Esophagus muscularis mucosa (tissue), 4 donors: ENCODE data around the gene SH2D7.

ENCODE experiments used
- CTCF ChIP-seq, 3 experiments: fragments of 200-600 bp in 2 of 3; fragments of 450-650 bp in 1 of 3; sonication (generic) in 2 of 3; IDR thresholded peaks; one replicate each; pipeline ENCODE4 v1.5.1; 2017 to 2019; ENCODE audit warnings: antibody characterized with exemption in 3 of 3, mild to moderate bottlenecking in 2 of 3, moderate library complexity in 1 of 3
- EP300 ChIP-seq: sonication (generic); formaldehyde crosslinking; IDR thresholded peaks from one replicate; pipeline ENCODE4 v1.6.1; 2017; ENCODE audit warnings: antibody characterized with exemption
- POLR2A ChIP-seq: fragments of 450-650 bp; IDR thresholded peaks from one replicate; pipeline ENCODE4 v1.6.1; 2017; ENCODE audit warnings: antibody characterized with exemption, moderate library complexity, mild to moderate bottlenecking, low read depth

- no peak for TF ChIP-seq CTCF (IDR thresholded peaks at IDR 0.05)
- TF ChIP-seq POLR2A: no peak
- TF ChIP-seq EP300: no peak
Observed at GRCh38 chr15:78142332-78142731, 50.0 kb downstream of the SH2D7 start.
